ENCODE results near the gene PAGR1. TPM values are rescaled to one million over a fixed set of nuclear protein-coding genes. Genes with fewer than 3 reads are reported as not detected.
"Not testable (repeated sequence)": the region's sequence is repeated elsewhere in the genome, so short reads cannot be mapped to it uniquely, and the experiment has no call there.

PAGR1 gene
- total and polyA plus RNA-seq, 12 donors: 9.6 to 35.1 (median 13.0) TPM

DNA sequence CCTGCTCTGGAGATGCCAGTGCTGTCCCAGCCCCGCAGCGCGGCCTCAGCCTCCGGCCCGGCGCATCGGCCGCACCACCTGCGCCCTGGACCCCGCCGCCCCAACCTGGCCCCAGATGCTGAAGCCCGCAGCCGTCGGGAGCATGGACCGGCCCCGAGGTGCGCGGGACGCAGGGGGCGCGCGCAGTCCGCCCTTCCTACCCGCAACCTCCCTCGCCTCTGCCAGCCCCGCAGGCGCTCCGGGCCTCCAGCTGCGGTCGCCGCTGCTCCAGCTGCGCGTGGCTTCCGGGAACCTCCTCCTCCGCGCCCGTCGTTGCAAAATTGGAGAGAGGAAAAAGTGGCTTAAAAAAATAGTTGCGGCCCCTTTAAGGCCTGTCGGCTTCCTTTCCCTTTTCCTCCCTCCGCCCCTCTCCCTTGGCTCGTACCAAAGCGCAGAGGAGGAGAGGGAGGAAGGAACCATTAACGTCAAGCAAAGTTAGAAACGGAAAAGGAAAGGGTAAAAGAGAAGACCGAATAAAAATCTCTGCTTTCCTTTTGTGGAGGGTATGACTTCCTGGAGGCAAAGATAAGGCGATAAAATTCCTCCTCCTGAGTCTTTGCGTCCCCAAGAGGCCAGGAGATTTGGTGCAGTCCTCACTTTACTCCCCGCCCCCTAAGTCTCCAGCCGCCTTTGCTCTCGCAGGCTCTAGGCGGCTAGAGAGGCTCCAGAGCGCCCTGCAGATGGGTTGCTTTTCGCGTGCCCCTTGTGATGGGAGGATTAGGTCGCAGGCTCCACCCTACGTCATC lies 47.1 kb downstream of the PAGR1 start, which contains the start of gene CDIPT:
Gene CDIPT (minus strand): TSS at position 343 of the 785 bp plus-strand sequence. CDS start 369 bp downstream, outside the sequence.
- H3K36me3 ChIP-seq: peaks cover 0 to 34% (median 26%) of the 10 kb centered on the region in 9 donors
- WGBS, 2 donors: 0 to 1% methylated on average over 57 of the region's 57 CpGs
- TF ChIP-seq, protein P1, sequence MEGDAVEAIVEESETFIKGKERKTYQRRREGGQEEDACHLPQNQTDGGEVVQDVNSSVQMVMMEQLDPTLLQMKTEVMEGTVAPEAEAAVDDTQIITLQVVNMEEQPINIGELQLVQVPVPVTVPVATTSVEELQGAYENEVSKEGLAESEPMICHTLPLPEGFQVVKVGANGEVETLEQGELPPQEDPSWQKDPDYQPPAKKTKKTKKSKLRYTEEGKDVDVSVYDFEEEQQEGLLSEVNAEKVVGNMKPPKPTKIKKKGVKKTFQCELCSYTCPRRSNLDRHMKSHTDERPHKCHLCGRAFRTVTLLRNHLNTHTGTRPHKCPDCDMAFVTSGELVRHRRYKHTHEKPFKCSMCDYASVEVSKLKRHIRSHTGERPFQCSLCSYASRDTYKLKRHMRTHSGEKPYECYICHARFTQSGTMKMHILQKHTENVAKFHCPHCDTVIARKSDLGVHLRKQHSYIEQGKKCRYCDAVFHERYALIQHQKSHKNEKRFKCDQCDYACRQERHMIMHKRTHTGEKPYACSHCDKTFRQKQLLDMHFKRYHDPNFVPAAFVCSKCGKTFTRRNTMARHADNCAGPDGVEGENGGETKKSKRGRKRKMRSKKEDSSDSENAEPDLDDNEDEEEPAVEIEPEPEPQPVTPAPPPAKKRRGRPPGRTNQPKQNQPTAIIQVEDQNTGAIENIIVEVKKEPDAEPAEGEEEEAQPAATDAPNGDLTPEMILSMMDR (IDR thresholded peaks at IDR 0.05): peak; percentile 17 to 76 (median 52)
- H3K4me1 ChIP-seq: peaks cover 8 to 25% (median 19%) of the 10 kb centered on the region in 9 donors
- peak; percentile 91 to 96 for DNase-seq
- no peaks in the 10 kb centered on the region for H3K9me3 ChIP-seq
- peak within 1 kb of the TSS; percentile 85 to 98 (median 94) for H3K27ac ChIP-seq
- H3K4me3 ChIP-seq: peak within 1 kb of the TSS; percentile 65 to 99 (median 91)
- intact Hi-C loops (cut with DNase I): loop anchor here in 7 of 10 donors (1.0 to 10.0 kb wide), 8 partner anchors 41 to 159 kb away; partner anchors contain the start of genes PAGR1 (in 5 of the 7), C16orf92 (in 1 of the 7), HIRIP3 (in 1 of the 7) and INO80E (in 1 of the 7)
- ATAC-seq: peak; percentile 97 to 99 (median 98)
- no peaks in the 10 kb centered on the region for H3K27me3 ChIP-seq

DNA sequence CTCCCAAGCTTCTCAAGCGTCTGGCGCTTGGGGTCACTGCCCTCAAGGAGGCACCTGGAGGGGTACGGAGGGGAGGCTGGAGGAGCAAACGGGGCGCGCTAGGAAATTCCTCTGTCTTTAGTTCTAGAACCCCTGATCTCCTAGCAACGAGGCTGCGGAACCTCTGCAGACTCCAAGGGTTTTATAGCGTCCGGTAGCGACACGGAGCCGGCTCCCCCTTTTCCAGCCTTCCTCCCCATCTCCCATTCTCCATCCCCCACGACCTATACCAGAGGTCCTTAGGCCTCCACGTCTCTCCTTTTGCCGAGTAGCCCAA lies 47.7 kb downstream of the PAGR1 start:
- Histone ChIP-seq H3K4me1 (peaks cover 8 to 25% (median 19%) of the 10 kb centered on the region in 9 donors), H3K9me3 (no peaks in the 10 kb centered on the region), H3K27ac (peak overlapping the region; percentile 85 to 98 (median 94)), H3K27me3 (no peaks in the 10 kb centered on the region), H3K36me3 (peaks cover 0 to 29% (median 22%) of the 10 kb centered on the region in 9 donors), H3K4me3 (peak overlapping the region in 8 of 10 donors; percentile 13 to 99 (median 89))
- WGBS, 2 donors: 34 to 36% methylated on average over 16 of the region's 16 CpGs
- TF ChIP-seq, protein P1 (IDR thresholded peaks at IDR 0.05): no peak
- intact Hi-C loops (cut with DNase I): loop anchor here in 7 of 10 donors (1.0 to 10.0 kb wide), 8 partner anchors 41 to 159 kb away; partner anchors contain the start of genes PAGR1 (in 5 of the 7), C16orf92 (in 1 of the 7), HIRIP3 (in 1 of the 7) and INO80E (in 1 of the 7)
- DNase-seq (no peak), ATAC-seq (peak in 1 of 8 donors; percentile 4)

DNA sequence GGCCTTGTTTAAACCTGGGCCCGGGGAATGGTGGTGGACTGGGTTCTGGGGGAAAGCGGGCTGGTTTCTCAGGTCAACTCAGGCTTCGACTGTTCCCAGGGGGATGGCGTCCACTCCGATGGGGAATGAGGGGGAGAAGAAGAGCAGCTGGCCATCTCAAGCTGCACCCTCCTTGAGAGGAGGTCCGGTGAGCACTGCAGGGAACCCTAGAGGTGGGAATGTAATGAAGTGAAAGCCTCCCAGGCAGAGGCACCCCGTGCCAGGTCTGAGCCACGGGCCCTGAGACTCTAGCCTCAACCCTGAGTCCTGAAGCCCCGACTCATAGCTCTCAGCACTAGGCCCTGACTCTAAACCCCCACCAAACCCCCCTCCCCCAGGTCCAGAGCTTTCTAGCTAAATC lies 48.3 kb downstream of the PAGR1 start:
- Histone ChIP-seq H3K27ac (no peak overlapping the region), H3K9me3 (no peaks in the 10 kb centered on the region), H3K27me3 (no peaks in the 10 kb centered on the region), H3K4me3 (no peak overlapping the region), H3K4me1 (peaks cover 8 to 25% (median 19%) of the 10 kb centered on the region in 9 donors), H3K36me3 (peaks cover 0 to 23% (median 16%) of the 10 kb centered on the region in 9 donors)
- DNase-seq (no peak), ATAC-seq (no peak)
- TF ChIP-seq, protein P1 (IDR thresholded peaks at IDR 0.05): no peak
- intact Hi-C loops (cut with DNase I): loop anchor here in 6 of 10 donors (5.0 to 10.0 kb wide), 7 partner anchors 42 to 158 kb away; partner anchors contain the start of genes PAGR1 (in 4 of the 6), C16orf92 (in 1 of the 6), HIRIP3 (in 1 of the 6) and INO80E (in 1 of the 6)
- WGBS, 2 donors: 76 to 80% methylated on average over 9 of the region's 9 CpGs

DNA sequence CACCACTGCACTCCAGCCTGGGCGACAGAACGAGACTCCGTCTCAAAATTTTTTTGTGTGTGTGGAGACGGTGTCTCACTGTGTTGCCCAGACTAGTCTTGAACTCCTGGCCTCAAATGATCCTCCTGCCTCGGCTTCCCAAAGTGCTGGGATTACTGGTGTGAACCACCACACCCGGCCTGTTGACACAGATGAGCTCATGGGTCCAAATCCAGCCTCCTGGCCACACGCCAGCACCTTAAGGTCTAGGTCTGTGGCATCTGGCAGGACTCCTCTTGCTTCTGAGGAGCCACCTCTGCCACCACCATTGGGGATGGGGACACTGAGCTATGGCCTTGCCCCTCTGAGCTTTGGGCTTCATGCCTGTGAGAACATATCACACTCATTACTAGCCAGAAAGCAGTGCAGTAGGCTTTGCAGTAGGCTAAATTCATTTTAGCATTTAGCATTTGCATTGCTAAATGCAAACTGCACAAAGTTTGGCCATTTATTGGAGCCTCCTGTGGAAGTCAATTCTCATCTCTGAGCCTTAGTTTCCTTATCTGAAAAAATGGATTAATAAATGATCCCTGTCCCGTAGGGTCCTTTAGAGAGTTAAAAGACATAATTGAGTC lies 52.6 kb downstream of the PAGR1 start:
- Histone ChIP-seq H3K4me1 (peaks cover 0 to 4% (median 0%) of the 10 kb centered on the region in 9 donors), H3K9me3 (no peaks in the 10 kb centered on the region), H3K27ac (no peak overlapping the region), H3K36me3 (no peaks in the 10 kb centered on the region), H3K27me3 (no peaks in the 10 kb centered on the region), H3K4me3 (no peak overlapping the region)
- intact Hi-C loops (cut with DNase I): loop anchor here in 3 of 10 donors (10.0 kb wide), 2 partner anchors 126 to 136 kb away; partner anchors contain the start of genes HIRIP3 (in 1 of the 3) and INO80E (in 1 of the 3)
- 75 to 86% methylated on average over 8 of the region's 8 CpGs for WGBS, 2 donors
- DNase-seq (no peak), ATAC-seq (no peak)
- TF ChIP-seq, protein P1 (IDR thresholded peaks at IDR 0.05): no peak

DNA sequence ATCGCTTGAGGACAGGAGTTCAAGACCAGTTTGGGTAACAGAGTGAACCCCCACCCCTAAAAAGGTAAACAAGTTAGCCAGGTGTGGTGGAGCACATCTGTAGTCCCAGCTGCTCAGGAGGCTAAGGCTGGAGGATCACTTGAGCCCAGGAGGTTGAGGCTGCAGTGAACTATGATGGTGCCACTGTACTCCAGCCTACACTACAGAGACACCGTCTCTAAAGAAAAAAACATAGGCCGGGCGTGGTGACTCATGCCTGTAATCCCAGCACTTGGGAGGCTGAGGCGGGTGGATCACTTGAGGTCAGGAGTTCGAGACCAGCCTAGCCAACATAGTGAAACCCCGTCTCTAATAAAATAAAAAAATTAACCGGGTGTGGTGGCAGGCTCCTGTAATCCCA lies 53.1 kb downstream of the PAGR1 start:
- intact Hi-C loops (cut with DNase I): loop anchor here in 3 of 10 donors (10.0 kb wide), 2 partner anchors 126 to 136 kb away; partner anchors contain the start of genes HIRIP3 (in 1 of the 3) and INO80E (in 1 of the 3)
- not testable (repeated sequence) for H3K27me3 ChIP-seq, H3K36me3 ChIP-seq, H3K27ac ChIP-seq, H3K4me1 ChIP-seq, DNase-seq, H3K4me3 ChIP-seq, H3K9me3 ChIP-seq, ATAC-seq
- WGBS, 2 donors: 91 to 92% methylated on average over 8 of the region's 8 CpGs
